Colonic mucosa (tissue), 4 donors: Measurements from ENCODE around the gene SLC13A5. TPM values are rescaled to one million over a fixed set of nuclear protein-coding genes. Genes with fewer than 3 reads are reported as not detected.

Source experiments
- DNase-seq: peaks from one replicate; pipeline ENCODE4 v3.0.0-alpha.2; 2020
- H3K27ac ChIP-seq: fragments of 200-600 bp; one replicate; pipeline ENCODE4 v1.8.0; 2021
- H3K27me3 ChIP-seq: fragments of 200-600 bp; one replicate; pipeline ENCODE4 v1.8.0; 2021
- H3K36me3 ChIP-seq: fragments of 200-600 bp; one replicate; pipeline ENCODE4 v1.8.0; 2021
- H3K4me1 ChIP-seq: fragments of 200-600 bp; one replicate; pipeline ENCODE4 v1.8.0; 2021; ENCODE audit warnings: mild to moderate bottlenecking
- H3K4me3 ChIP-seq: fragments of 200-600 bp; one replicate; pipeline ENCODE4 v1.8.0; 2021
- H3K9ac ChIP-seq, 2 donors: one replicate each; pipeline ENCODE4 v1.7.0; 2013; ENCODE audit warnings: control low read depth in 2 of 2, low read depth in 2 of 2, low read length in 2 of 2
- H3K9me3 ChIP-seq: fragments of 200-600 bp; one replicate; pipeline ENCODE4 v1.8.0; 2021
- intact Hi-C: fragments of 100-400 bp; cut with DNase I; formaldehyde crosslinking; loops from one replicate; pipeline ENCODE4 v1.14.1; 2022
- total RNA-seq, 2 donors: library from RNA; stranded (reverse); fragmentation: NEBNext Ultra II Directional in 1 of 2; extraction: Animal tissue kit (Norgen Biotek cat#: 25700) in 1 of 2; gene quantifications; one replicate each; pipeline ENCODE4 v1.2.1, GENCODE V29; 2021
- TF ChIP-seq, protein P1 (sequence below): fragments of 200-600 bp; IDR thresholded peaks from one replicate; pipeline ENCODE4 v1.8.0; 2022; ENCODE audit warnings: antibody characterized with exemption, mild to moderate bottlenecking
- donor health status: healthy.
- donor health status: DM: no; HTN: no; CAD: no.
- donor health status: DM: no; HTN: no; CAD: no.

The SLC13A5 gene
- total RNA-seq, 2 donors from 2014 or later: 0.62 TPM; not detected in 1

DNA sequence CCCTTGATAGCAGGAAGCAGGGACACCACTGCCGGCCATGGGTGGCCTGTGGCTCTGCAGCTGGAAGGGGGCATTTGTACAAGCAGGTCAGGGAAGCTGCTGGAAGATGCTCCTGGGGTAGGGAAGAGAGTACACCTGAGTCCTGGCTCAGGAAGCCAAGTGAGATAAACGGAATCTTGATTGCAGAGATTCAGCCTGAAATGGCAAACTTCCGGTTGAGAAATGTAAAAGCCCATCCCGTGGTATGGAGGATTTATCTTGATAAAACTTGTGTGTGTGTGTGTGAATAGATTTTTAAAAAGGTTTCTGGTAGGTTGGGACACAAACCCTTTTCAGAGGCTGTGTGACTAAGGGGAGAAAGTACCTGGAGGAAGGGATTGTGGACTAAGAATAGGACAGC, 32.0 kb downstream of the SLC13A5 start:
- no peaks in the 10 kb centered on the region for H3K4me1 ChIP-seq
- H3K9ac ChIP-seq: no peak overlapping the region
- intact Hi-C loops: no loop called here
- TF ChIP-seq, protein P1, sequence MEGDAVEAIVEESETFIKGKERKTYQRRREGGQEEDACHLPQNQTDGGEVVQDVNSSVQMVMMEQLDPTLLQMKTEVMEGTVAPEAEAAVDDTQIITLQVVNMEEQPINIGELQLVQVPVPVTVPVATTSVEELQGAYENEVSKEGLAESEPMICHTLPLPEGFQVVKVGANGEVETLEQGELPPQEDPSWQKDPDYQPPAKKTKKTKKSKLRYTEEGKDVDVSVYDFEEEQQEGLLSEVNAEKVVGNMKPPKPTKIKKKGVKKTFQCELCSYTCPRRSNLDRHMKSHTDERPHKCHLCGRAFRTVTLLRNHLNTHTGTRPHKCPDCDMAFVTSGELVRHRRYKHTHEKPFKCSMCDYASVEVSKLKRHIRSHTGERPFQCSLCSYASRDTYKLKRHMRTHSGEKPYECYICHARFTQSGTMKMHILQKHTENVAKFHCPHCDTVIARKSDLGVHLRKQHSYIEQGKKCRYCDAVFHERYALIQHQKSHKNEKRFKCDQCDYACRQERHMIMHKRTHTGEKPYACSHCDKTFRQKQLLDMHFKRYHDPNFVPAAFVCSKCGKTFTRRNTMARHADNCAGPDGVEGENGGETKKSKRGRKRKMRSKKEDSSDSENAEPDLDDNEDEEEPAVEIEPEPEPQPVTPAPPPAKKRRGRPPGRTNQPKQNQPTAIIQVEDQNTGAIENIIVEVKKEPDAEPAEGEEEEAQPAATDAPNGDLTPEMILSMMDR: no peak
- no peaks in the 10 kb centered on the region for H3K27me3 ChIP-seq
- H3K9me3 ChIP-seq: no peaks in the 10 kb centered on the region
- no peak overlapping the region for H3K27ac ChIP-seq
- no peak for DNase-seq
- no peaks in the 10 kb centered on the region for H3K36me3 ChIP-seq
- no peak overlapping the region for H3K4me3 ChIP-seq

DNA sequence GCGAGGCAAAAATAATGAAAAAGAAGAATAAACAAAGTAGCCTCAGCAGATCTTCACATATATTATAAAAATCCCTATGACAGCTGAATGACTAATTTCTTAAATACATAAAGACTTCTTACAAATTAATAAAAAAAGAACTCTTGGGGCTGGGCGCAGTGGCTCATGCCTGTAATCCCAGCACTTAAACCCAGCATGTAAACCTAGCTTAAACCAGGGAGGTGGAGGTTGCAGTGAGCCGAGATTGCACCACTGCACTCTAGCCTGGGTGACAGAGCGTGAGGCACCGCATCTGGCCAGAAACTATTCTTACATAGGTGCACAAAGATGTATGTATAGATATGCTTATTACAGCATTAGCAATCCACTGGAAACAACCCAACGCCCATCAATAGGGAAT, 33.9 kb downstream of the SLC13A5 start:
- TF ChIP-seq, protein P1: no peak

DNA sequence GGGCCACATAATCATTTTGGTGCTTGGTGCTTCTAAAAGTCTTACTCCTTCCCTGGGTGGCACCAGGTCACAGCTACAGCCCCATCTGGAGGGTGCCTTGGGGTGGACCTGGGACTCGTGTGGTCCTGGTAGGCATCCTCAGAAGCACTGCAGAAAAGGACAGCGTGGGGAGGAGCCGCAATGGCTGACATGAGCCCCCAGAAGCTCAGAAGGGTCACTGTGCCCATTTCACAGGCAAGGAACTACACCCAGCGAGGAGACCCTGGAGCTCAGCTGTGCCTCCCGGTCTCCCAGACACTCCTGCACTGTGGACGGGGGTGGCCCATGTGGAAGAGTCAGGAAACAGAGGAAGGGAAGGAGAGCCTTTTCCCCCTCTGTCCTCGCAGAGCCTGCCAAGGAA, 35.2 kb downstream of the SLC13A5 start:
- Histone ChIP-seq H3K4me1 (no peaks in the 10 kb centered on the region), H3K9me3 (no peaks in the 10 kb centered on the region), H3K36me3 (no peaks in the 10 kb centered on the region), H3K4me3 (no peak overlapping the region), H3K9ac (no peak overlapping the region), H3K27ac (no peak overlapping the region), H3K27me3 (no peaks in the 10 kb centered on the region)
- TF ChIP-seq, protein P1: no peak
- DNase-seq: no peak
- intact Hi-C loops: no loop called here

More for the DNA sequence above, 33.9 kb downstream of the SLC13A5 start:
- no peak for DNase-seq
- no peaks in the 10 kb centered on the region for H3K9me3 ChIP-seq
- no peaks in the 10 kb centered on the region for H3K4me1 ChIP-seq
- H3K9ac ChIP-seq: no peak overlapping the region
- H3K27me3 ChIP-seq: no peaks in the 10 kb centered on the region
- H3K4me3 ChIP-seq: no peak overlapping the region
- H3K36me3 ChIP-seq: no peaks in the 10 kb centered on the region
- no peak overlapping the region for H3K27ac ChIP-seq
- intact Hi-C loops: no loop called here

DNA sequence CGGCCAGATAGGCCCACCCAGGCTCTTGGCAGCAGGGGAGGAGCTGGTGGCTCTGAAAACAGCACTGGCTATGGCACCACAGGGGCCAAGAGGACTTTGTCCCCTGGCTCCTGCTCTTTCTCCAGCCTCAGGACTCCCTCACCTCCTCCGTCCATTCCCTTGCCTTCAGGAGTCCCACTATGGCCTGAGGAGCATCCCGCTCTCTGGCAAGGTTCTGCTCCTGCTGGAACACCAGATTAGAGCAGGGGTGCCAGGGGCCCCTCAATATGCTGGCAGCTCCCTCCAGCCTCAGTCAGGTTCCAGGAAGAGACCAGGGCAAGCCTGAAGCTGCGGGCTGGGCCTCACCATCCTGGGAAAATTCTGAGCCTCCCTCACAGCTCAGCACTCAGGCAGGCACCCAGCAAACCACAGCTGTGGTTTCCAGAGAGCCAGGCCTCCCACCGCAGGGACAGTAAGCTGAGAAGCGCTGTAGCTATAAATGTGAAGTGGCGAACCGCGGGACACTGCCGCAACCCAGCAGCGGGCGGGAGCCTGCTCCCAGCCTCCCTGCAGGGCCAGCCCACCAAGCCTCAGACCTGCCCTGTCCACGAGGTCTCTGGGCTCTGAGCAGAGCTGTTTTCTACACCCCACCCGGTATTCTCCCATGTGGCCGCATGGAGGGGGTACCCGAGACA, 35.9 kb downstream of the SLC13A5 start:
- intact Hi-C loops: no loop called here
- DNase-seq: no peak
- Histone ChIP-seq H3K9me3 (no peaks in the 10 kb centered on the region), H3K27me3 (no peaks in the 10 kb centered on the region), H3K4me3 (no peak overlapping the region), H3K4me1 (no peaks in the 10 kb centered on the region), H3K36me3 (no peaks in the 10 kb centered on the region), H3K27ac (no peak overlapping the region), H3K9ac (no peak overlapping the region)
- TF ChIP-seq, protein P1: no peak

DNA sequence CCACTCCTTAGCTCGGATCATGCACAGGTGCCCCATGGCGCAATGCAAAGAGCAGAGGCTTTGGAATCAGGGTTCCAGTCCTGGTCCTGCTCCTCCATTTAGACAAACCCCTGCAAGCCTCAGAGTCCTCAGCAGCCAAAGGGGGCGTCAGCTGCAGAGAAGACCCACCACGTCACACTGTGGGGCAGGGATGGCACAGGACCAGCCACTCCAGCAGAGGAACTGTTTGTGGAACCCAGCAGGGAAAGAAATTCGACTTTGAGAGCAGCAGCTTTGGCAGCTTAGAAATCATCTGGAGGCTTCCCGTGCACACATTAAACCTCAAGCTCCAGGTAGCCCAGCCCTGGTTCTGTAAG, 36.4 kb downstream of the SLC13A5 start:
- no peak overlapping the region for H3K4me3 ChIP-seq
- TF ChIP-seq, protein P1: no peak
- no peaks in the 10 kb centered on the region for H3K36me3 ChIP-seq
- no peaks in the 10 kb centered on the region for H3K9me3 ChIP-seq
- no peak overlapping the region for H3K27ac ChIP-seq
- no peak overlapping the region for H3K9ac ChIP-seq
- no peaks in the 10 kb centered on the region for H3K27me3 ChIP-seq
- no peaks in the 10 kb centered on the region for H3K4me1 ChIP-seq
- no peak for DNase-seq
- intact Hi-C loops: no loop called here
